Measurements from ENCODE around the gene IFNGR1. TPM values are rescaled to one million over a fixed set of nuclear protein-coding genes. Genes with fewer than 3 reads are reported as not detected.

IFNGR1 gene
- total and polyA plus RNA-seq, 4 donors, result 108 to 327 (median 149) TPM

GRCh38 chr6:137202078-137202477 is 17.1 kb downstream of the IFNGR1 start:
- TF ChIP-seq CTCF (IDR thresholded peaks at IDR 0.05; ENCODE audit: control extremely low read depth, extremely low read depth), result peak; percentile 9
- DNase-seq, result no peak
- H3K27ac ChIP-seq (ENCODE audit: low read depth in 1 of 2, low read length in 1 of 2), result no peak overlapping the region
- peaks cover 0 to 8% (median 1%) of the 10 kb centered on the region in 5 donors for H3K4me1 ChIP-seq (ENCODE audit: control insufficient read depth in 5 of 5, insufficient read depth in 5 of 5, low read length in 5 of 5)
- no peaks in the 10 kb centered on the region for H3K9me3 ChIP-seq (ENCODE audit: control insufficient read depth in 4 of 4, insufficient read depth in 3 of 4, low read length in 3 of 4)
- 72 to 87% methylated on average over 6 of the region's 6 CpGs for WGBS, 2 donors
- no peak overlapping the region for H3K9ac ChIP-seq (ENCODE audit: insufficient read depth in 1 of 2, low read length in 2 of 2)
- H3K36me3 ChIP-seq (ENCODE audit: control insufficient read depth in 4 of 4, insufficient read depth in 4 of 4, low read length in 4 of 4), result peaks cover 20 to 39% (median 34%) of the 10 kb centered on the region in 4 donors
- H3K27me3 ChIP-seq (ENCODE audit: control insufficient read depth in 3 of 3, insufficient read depth in 3 of 3, low read length in 2 of 3), result no peaks in the 10 kb centered on the region
- ATAC-seq (ENCODE audit: insufficient read depth, low FRiP score), result no peak
- no peak overlapping the region for H3K4me3 ChIP-seq

GRCh38 chr6:137201006-137201405 is 18.2 kb downstream of the IFNGR1 start:
- Histone ChIP-seq H3K4me3 (no peak overlapping the region), H3K27me3 (ENCODE audit: control insufficient read depth in 3 of 3, insufficient read depth in 3 of 3, low read length in 2 of 3) (no peaks in the 10 kb centered on the region), H3K36me3 (ENCODE audit: control insufficient read depth in 4 of 4, insufficient read depth in 4 of 4, low read length in 4 of 4) (peaks cover 20 to 39% (median 34%) of the 10 kb centered on the region in 4 donors), H3K27ac (ENCODE audit: low read depth in 1 of 2, low read length in 1 of 2) (no peak overlapping the region), H3K9me3 (ENCODE audit: control insufficient read depth in 4 of 4, insufficient read depth in 3 of 4, low read length in 3 of 4) (no peaks in the 10 kb centered on the region), H3K9ac (ENCODE audit: insufficient read depth in 1 of 2, low read length in 2 of 2) (no peak overlapping the region), H3K4me1 (ENCODE audit: control insufficient read depth in 5 of 5, insufficient read depth in 5 of 5, low read length in 5 of 5) (peaks cover 0 to 8% (median 1%) of the 10 kb centered on the region in 5 donors)
- no peak for TF ChIP-seq CTCF (IDR thresholded peaks at IDR 0.05; ENCODE audit: control extremely low read depth, extremely low read depth)
- 98% methylated on average over 1 of the region's 1 CpG for WGBS, 2 donors
- ATAC-seq (ENCODE audit: insufficient read depth, low FRiP score) (no peak), DNase-seq (no peak)

GRCh38 chr6:137200288-137200687 is 18.9 kb downstream of the IFNGR1 start:
- peak in 2 of 3 donors; percentile 28 to 31 for DNase-seq
- ATAC-seq (ENCODE audit: insufficient read depth, low FRiP score), result peak; percentile 33
- no peak for TF ChIP-seq CTCF (IDR thresholded peaks at IDR 0.05; ENCODE audit: control extremely low read depth, extremely low read depth)
- Histone ChIP-seq H3K27me3 (ENCODE audit: control insufficient read depth in 3 of 3, insufficient read depth in 3 of 3, low read length in 2 of 3) (no peaks in the 10 kb centered on the region), H3K27ac (ENCODE audit: low read depth in 1 of 2, low read length in 1 of 2) (no peak overlapping the region), H3K4me3 (no peak overlapping the region), H3K9me3 (ENCODE audit: control insufficient read depth in 4 of 4, insufficient read depth in 3 of 4, low read length in 3 of 4) (peaks cover 0 to under 1% (median 0%) of the 10 kb centered on the region in 4 donors), H3K9ac (ENCODE audit: insufficient read depth in 1 of 2, low read length in 2 of 2) (no peak overlapping the region), H3K4me1 (ENCODE audit: control insufficient read depth in 5 of 5, insufficient read depth in 5 of 5, low read length in 5 of 5) (peaks cover 0 to 14% (median 3%) of the 10 kb centered on the region in 5 donors), H3K36me3 (ENCODE audit: control insufficient read depth in 4 of 4, insufficient read depth in 4 of 4, low read length in 4 of 4) (peaks cover 18 to 33% (median 31%) of the 10 kb centered on the region in 4 donors)
- WGBS, 2 donors, result 75 to 88% methylated on average over 4 of the region's 4 CpGs
